Activated CD8-positive, alpha-beta memory T cell treated with anti-CD3 and anti-CD28 coated beads for 36 hours (primary cell): Measurements from ENCODE around the gene MKKS. TPM values are rescaled to one million over a fixed set of nuclear protein-coding genes. Genes with fewer than 3 reads are reported as not detected.

Source experiments
- CTCF ChIA-PET: fragments of 350-600 bp; sonication (Branson Sonifier 250); formaldehyde crosslinking; loops from one replicate; lab custom pipeline; 2021; ENCODE audit warnings: antibody characterized with exemption; lab: Charles Lee
- POLR2A ChIA-PET: fragments of 350-600 bp; sonication (Branson Sonifier 250); formaldehyde crosslinking; loops from one replicate; lab custom pipeline; 2021; ENCODE audit warnings: antibody characterized with exemption; lab: Charles Lee
- total RNA-seq, 2 experiments: library from RNA; stranded (reverse); gene quantifications; one replicate each; pipeline ENCODE4 v1.2.3, GENCODE V29; 2021

The MKKS gene
- total RNA-seq, 2 experiments from 2014 or later: 6.5 to 6.6 TPM

DNA sequence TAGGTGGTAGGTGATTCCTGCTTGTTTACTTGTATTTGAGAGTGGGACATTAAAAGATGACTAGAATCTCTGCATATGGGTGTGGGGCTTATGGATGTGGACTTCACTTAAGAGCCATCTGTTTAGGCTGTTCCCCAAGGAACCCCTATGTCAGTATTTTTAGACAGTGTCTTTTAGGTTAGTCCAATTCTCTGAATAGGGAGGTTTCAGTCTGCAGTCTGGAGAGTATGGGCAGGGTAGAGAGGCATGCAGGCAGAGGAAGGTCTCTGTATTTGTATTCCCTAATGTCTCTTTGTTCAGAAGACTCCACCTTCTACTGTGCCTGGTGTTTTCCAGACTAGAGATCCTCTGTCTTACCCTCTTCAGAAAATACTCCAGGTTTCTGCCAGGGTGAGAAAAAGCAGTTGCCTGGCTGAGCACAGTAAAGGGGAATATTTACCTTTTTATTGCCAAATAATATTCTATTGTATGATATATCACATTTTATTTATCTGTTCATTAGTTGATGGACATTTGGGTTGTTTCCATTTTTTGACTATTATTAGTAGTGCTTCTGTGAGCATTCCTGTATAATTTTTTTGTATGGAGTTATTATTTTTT lies 20.2 kb upstream of the MKKS start:
- ChIA-PET POLR2A (no interaction called here), CTCF (no interaction called here)

- POLR2A ChIA-PET: no interaction called here
- CTCF ChIA-PET: interaction anchor here (1.2 kb wide), 1 partner anchor 19 kb away, joined by 3 read pairs; the partner anchor contains the start of gene MKKS
Measured at GRCh38 chr20:10453241-10453640, 19.2 kb upstream of the MKKS start.

DNA sequence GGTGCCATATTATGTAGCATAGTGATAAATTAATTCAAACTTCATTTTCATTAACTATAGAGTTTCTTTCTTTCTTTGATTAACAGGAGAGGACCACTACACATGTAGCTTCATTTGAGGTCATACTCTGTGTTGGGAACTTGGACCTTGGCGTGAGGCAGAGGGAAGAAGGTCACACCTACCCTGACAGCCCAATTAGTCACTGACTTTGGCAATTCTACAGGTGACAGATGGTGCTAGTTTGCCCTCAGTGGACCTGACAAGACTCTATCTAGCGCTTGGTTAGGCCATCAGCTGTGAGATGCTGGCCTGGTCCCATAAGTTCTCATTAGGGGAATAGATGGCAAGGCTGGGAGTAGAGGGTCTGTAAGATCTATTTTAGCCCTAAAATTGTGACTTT lies 15.2 kb upstream of the MKKS start:
- ChIA-PET CTCF (interaction anchor here (0.9 kb wide), 1 partner anchor 86 kb away, joined by 3 read pairs; no protein-coding TSS in a partner anchor), POLR2A (no interaction called here)

DNA sequence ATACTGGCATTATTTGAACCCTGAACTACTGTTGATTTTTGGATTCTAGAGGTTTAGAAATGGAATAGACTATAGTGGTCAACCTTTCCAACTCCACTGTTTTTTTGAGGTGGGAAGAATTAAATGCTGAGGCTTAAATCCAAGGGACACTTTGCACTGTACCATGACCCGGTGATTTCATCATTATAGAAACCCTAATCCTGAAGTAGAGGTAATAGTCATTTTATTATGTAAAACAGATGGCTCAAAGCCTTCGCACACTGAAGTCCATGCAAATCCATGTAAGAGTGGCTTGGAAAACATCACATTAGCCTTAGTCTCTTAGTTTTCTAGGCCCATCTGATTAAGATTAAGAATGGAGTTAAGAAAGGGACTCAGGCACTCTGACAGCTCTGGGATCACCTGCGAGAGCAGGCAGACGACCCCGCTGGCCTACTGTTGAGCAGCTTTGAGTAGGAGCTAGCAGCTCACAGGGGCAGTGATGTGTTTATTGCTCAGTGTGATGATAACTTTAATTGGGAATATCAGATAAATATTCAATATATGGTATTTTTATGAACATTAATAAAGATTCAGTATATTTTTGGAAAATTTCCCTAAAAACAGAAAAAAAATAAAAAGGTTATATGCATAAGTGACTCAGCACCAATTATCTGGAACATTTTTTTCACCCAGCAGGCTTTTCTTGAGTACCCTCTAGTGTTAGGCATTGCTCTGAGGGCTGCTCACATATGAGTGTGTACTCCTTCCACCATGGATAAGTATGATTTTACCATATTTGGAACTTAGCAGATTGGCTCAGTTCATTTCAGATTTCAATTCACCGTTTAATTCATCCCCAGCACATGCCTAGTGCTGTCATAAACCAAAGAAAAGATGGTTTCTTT lies 14.5 kb upstream of the MKKS start:
- ChIA-PET POLR2A (no interaction called here), CTCF (interaction anchor here (0.9 kb wide), 1 partner anchor 87 kb away, joined by 3 read pairs; no protein-coding TSS in a partner anchor)

- ChIA-PET POLR2A (no interaction called here), CTCF (no interaction called here)
Measured at GRCh38 chr20:10447028-10447427, 13.0 kb upstream of the MKKS start.

DNA sequence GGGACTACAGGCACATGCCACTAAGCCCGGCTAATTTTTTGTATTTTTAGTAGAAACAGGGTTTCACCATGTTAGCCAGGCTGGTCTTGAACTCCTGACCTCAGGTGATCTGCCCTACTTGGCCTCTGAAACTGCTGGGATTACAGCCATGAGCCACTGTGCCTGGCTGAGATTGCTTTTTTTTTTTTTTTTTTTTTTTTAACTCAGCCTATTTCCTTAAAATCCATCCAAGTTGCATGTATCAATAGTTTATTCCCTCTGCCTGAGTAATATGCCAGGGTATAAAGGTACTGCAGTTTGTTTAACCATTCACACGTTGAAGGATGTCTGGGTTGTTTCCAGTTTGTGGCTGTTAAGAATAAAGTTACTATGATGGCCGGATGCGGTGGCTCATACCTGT lies 11.7 kb upstream of the MKKS start:
- ChIA-PET CTCF (no interaction called here), POLR2A (no interaction called here)

GRCh38 chr20:10443936-10444335 lies 9.9 kb upstream of the MKKS start:
- POLR2A ChIA-PET: no interaction called here

GRCh38 chr20:10438217-10438616 lies 4.2 kb upstream of the MKKS start:
- POLR2A ChIA-PET: interaction anchor here (0.7 kb wide), 1 partner anchor 40 kb away, joined by 9 read pairs; no protein-coding TSS in a partner anchor
- CTCF ChIA-PET: interaction anchor here (0.7 kb wide), 1 partner anchor 97 kb away, joined by 3 read pairs; no protein-coding TSS in a partner anchor

More at GRCh38 chr20:10443936-10444335, 9.9 kb upstream of the MKKS start:
- CTCF ChIA-PET: no interaction called here

GRCh38 chr20:10436053-10436699 lies 2.2 kb upstream of the MKKS start:
- ChIA-PET POLR2A (no interaction called here), CTCF (interaction anchor here (0.6 kb wide), 1 partner anchor 308 kb away, joined by 3 read pairs; no protein-coding TSS in a partner anchor)

DNA sequence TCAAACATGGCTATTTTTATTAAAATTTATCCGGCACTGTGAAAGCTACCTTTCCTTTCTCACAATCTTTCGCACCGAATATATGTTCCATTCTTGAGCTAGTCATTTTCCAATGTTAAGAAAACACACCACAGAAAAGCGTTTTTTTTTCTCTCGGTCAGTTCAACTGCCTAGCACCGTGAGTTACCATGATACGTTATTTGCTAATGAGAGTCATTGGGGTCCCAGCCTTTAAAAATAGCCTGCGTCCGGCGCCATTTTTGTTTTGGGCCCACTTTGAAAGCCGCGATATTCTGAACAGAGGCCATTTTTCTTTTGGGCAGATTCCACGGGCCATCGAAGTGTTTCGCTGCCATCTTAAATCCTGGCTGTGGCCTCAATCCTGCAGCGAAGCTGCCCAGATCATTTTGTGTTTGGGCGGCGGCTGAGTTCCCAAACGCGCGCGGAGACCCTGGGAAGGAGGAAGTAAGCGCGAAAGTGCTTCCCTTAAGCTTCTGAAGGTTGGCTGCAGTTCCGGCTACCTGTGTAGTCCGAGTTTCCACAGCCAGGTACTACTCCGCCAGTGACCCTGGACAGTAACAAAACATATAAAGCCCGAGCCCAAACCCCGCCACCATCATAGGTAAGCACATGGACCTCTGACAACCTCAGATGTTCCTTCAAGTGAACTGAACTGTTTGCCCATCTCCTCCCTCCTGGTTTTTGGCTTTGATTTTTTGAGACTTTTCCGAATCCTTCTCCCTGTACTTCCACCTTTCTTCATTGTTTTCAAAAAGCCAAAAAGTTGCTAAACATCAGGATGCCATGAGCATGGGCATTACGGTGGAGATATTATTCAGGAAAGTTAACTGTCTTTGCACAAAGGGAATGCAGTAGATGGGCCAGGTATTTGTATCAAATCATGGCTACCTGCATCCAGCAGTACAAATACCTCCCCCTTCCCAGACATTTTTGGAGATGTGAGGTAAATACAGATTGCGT lies 1.1 kb upstream of the MKKS start, which contains the start of gene SLX4IP:
Gene SLX4IP (plus strand): TSS at position 474 of the 981 bp plus-strand sequence. CDS start 22,900 bp downstream, outside the sequence.
- CTCF ChIA-PET: interaction anchor here (1.1 kb wide), 1 partner anchor 17 kb away, joined by 3 read pairs; no protein-coding TSS in a partner anchor

DNA sequence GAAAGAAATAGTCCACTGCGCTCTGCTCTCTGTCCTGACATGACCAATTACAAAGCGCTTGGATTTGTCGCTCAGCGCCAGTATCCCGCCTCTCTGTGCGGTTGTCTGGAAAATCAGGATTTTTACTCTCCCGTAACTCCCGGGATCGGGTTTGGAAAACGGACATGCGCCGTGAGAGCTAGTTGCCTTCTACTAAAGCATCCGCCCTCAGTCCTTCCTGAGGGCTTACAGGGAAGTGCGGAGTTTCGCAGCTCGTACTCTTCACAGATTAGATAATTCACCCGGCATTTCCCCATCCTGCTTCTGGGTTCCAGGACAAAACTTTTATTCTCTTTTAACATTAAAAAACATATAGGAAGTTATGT lies 427 bp upstream of the MKKS start:
- ChIA-PET CTCF (interaction anchor here (1.0 to 1.1 kb wide), 2 partner anchors 18 to 90 kb away, joined by 3 read pairs; no protein-coding TSS in a partner anchor), POLR2A (interaction anchor here (0.9 to 1.3 kb wide), 4 partner anchors 80 to 456 kb away, joined by 3 to 7 read pairs (median 4); no protein-coding TSS in a partner anchor)

More for the DNA sequence above, 1.1 kb upstream of the MKKS start, which contains the start of gene SLX4IP:
- POLR2A ChIA-PET: interaction anchor here (0.9 to 1.2 kb wide), 3 partner anchors 80 to 241 kb away, joined by 3 to 7 read pairs (median 5); no protein-coding TSS in a partner anchor

DNA sequence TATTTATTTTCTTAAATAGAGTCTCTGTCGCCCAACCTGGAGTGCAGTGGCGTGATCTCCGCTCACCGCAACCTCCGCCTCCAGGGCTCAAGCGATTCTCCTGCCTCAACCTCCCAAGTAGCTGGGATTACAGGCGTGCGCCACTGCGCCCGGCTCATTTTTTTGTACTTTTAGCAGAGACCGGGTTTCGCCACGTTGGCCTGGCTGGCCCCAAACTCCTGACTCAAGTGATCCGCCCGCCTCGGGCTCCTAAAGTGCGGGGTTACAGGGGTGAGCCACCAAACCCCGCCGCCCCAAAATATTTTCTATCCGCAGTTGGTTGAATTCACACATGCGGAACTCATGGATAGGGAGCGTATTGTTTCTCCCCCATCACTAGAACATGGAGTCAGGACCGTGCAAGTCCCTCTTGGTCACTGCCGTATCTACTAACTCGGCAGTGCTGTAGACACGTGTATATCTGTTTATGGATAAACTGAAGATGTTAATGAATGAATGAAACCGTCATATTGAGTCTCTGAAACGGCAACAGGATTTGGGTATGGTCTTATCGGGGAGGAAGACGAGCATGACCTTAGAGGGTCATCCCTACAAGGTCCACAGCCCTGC lies 904 bp downstream of the MKKS start:
- POLR2A ChIA-PET: interaction anchor here (1.3 kb wide), 1 partner anchor 455 kb away, joined by 3 read pairs; no protein-coding TSS in a partner anchor
- CTCF ChIA-PET: no interaction called here

- CTCF ChIA-PET: no interaction called here
Measured at GRCh38 chr20:10432079-10432478, 1.9 kb downstream of the MKKS start.

DNA sequence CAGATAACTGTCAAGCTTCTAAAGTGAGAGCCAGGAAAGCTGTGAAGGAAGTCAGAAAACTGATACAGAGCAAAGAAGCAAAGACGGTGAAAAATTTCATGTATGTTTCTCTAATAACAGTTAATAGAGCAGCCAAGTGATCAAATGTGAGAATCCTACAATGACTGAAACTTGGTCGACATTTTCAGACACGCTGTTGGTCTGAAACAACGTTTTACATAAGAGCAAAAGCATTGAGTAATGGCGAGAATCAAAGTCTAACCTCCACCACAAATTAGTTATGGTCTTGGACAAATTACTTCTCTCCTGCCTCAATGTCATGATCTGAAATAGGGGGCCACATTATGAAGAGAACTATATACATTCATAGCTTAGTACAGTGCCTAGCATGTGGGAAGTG lies 3.3 kb downstream of the MKKS start:
- ChIA-PET CTCF (no interaction called here), POLR2A (no interaction called here)

More at GRCh38 chr20:10432079-10432478, 1.9 kb downstream of the MKKS start:
- POLR2A ChIA-PET: no interaction called here

GRCh38 chr20:10430000-10430466 lies 4.0 kb downstream of the MKKS start:
- CTCF ChIA-PET: interaction anchor here (0.9 kb wide), 1 partner anchor 84 kb away, joined by 3 read pairs; no protein-coding TSS in a partner anchor
- POLR2A ChIA-PET: no interaction called here

GRCh38 chr20:10429443-10429981 lies 4.5 kb downstream of the MKKS start:
- POLR2A ChIA-PET: no interaction called here
- CTCF ChIA-PET: interaction anchor here (0.9 kb wide), 1 partner anchor 85 kb away, joined by 3 read pairs; no protein-coding TSS in a partner anchor

DNA sequence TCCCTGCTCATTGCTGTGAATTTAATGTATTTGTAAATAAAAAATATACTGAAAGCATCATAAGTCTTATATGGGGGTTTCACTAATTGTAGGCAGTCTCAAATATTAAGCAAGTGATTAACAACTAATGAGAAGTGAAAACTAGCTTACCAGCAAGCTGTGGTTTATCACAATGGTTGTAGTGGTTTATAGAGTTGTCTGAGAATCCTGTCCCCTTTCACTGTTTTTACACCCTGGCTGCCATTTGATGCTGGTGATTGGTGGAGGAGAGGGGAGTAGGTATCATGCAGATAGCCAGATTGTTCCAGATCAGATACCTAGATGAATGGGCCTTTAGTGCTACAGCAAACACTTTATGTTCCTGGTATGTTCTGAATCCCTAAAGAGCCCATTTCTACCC lies 6.0 kb downstream of the MKKS start:
- CTCF ChIA-PET: interaction anchor here (2.4 kb wide), 1 partner anchor 111 kb away, joined by 9 read pairs; no protein-coding TSS in a partner anchor
- POLR2A ChIA-PET: no interaction called here
